IgD-negative memory B cell (primary cell): ENCODE measurements around the gene RBM5. TPM values are rescaled to one million over a fixed set of nuclear protein-coding genes. Genes with fewer than 3 reads are reported as not detected.

Experiments used
- H3K27ac Mint-ChIP-seq, 3 donors: one replicate each; pipeline ENCODE4 v1.8.0; 2020 to 2022; ENCODE audit warnings: mild to moderate bottlenecking in 3 of 3, mixed read lengths in 3 of 3, moderate library complexity in 1 of 3
- H3K27me3 Mint-ChIP-seq: one replicate; pipeline ENCODE4 v1.8.0; 2021; ENCODE audit warnings: mixed read lengths
- H3K36me3 Mint-ChIP-seq: one replicate; pipeline ENCODE4 v1.8.0; 2020; ENCODE audit warnings: mild to moderate bottlenecking, mixed read lengths
- H3K4me1 Mint-ChIP-seq, 3 donors: one replicate each; pipeline ENCODE4 v1.8.0; 2020 to 2022; ENCODE audit warnings: mixed read lengths in 3 of 3, mild to moderate bottlenecking in 1 of 3
- H3K4me3 Mint-ChIP-seq, 4 donors: one replicate each; pipeline ENCODE4 v1.8.0; 2020 to 2022; ENCODE audit warnings: mild to moderate bottlenecking in 4 of 4, mixed read lengths in 4 of 4, moderate library complexity in 3 of 4
- H3K9me3 Mint-ChIP-seq, 3 donors: one replicate each; pipeline ENCODE4 v1.8.0; 2020 to 2021; ENCODE audit warnings: mixed read lengths in 3 of 3, mild to moderate bottlenecking in 1 of 3
- polyA plus RNA-seq: library from polyadenylated mRNA; unstranded; fragments of 300-500 nt; fragmentation: Illumina TruSeq; gene quantifications from one replicate; pipeline ENCODE4 v1.2.3, GENCODE V29; 2021

Gene RBM5
- polyA plus RNA-seq, 1 donor from 2014 or later: 47.4 TPM

DNA sequence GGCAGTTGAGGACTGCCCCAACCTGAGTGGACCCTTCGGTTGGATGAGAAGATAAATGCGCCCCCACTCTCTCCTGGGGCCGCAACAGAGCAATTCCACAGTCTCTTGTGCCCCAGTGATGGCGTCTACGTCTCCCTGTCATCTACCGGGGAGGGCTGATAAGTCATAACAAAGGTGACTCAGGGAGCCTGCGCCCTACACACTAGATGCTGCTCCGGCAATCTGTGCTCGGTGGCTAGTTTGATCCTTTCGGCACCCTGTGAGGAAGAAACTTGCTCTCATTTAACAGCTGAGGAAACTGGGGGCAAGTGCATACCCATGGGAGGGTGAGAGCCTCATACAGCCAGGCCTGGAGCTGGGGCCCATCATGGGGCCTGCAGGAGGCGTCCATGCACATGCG is 52.3 kb downstream of the RBM5 start:
- H3K36me3 Mint-ChIP-seq: no peaks in the 10 kb centered on the region
- peaks cover 5% of the 10 kb centered on the region for H3K27me3 Mint-ChIP-seq
- peaks cover 0 to 2% (median 0%) of the 10 kb centered on the region in 3 donors for H3K4me1 Mint-ChIP-seq
- H3K9me3 Mint-ChIP-seq: no peaks in the 10 kb centered on the region
- no peak overlapping the region for H3K27ac Mint-ChIP-seq
- H3K4me3 Mint-ChIP-seq: no peak overlapping the region

DNA sequence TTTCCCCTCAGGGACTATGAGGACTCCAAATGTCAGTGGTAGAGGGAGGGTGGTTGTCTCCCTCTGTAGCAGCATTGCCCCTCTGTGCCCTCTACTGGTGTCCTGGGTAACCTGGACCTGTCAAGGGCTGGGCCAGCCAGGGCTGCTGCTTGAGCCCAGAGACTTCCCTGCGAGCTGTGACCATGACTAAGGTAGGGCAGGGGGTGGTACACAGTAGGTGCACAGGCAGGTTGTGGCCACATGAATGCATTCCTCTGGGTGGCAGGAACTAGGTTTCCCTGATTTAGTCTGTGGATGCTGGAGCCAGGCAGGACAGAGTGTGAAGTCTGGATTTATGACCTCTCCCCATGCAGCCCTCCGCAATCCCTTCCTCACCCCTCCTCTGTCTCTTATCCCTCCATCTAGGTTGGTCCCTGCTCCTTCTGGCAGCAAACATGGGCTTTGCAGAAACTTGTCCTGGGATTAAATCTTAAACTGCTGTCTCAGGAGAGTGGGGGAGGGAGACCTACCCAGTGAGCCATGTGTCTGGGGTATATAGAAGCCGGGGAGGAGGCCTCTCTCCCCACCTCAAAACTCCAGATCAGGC is 57.7 kb downstream of the RBM5 start:
- Mint-ChIP-seq H3K36me3 (no peaks in the 10 kb centered on the region), H3K4me3 (no peak overlapping the region), H3K9me3 (no peaks in the 10 kb centered on the region), H3K27me3 (no peaks in the 10 kb centered on the region), H3K4me1 (peaks cover 0 to 2% (median 0%) of the 10 kb centered on the region in 3 donors), H3K27ac (no peak overlapping the region)

DNA sequence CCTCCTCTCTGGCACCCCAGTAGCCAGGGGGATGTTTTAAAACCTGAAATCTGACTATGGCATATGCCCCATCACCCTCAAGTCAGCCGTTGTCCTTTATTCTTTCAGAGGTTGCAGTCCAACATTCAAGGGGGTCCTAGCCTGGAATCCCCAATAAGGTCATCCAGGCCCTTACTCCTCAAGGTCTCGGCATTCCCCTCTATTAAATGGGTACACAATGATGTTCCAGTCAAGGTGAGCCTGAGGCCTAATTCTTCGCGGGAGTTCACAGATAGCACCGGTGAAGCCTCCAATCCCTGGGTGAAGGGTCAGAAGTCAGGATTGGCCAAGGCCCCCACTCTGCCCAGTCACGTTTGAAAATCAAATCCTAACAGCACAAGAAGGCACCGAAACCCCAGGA is 58.3 kb downstream of the RBM5 start:
- no peaks in the 10 kb centered on the region for H3K27me3 Mint-ChIP-seq
- H3K9me3 Mint-ChIP-seq: no peaks in the 10 kb centered on the region
- H3K36me3 Mint-ChIP-seq: no peaks in the 10 kb centered on the region
- H3K27ac Mint-ChIP-seq: no peak overlapping the region
- no peak overlapping the region for H3K4me3 Mint-ChIP-seq
- H3K4me1 Mint-ChIP-seq: peaks cover 0 to 2% (median 0%) of the 10 kb centered on the region in 3 donors

DNA sequence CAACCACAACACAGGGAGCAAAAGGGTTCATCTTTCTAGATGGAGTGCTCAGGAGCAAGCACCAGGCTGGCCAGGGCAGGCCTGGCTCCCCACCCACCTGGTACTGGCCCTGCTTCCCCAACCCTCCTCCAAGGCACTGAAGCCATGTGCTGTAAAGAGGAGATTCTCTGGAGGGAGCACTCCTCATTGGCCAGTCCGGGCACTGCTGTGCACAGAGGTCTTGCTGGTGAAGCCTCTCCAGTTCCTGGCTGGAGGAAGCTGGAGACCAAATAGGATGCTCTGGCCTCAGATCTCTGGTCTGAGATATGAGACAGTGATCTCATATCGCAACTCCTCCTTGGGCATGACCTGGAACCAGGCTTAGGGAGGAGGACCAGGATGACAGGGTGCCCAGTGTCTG is 58.7 kb downstream of the RBM5 start:
- no peak overlapping the region for H3K4me3 Mint-ChIP-seq
- H3K27ac Mint-ChIP-seq: no peak overlapping the region
- no peaks in the 10 kb centered on the region for H3K27me3 Mint-ChIP-seq
- no peaks in the 10 kb centered on the region for H3K9me3 Mint-ChIP-seq
- peaks cover 0 to 2% (median 0%) of the 10 kb centered on the region in 3 donors for H3K4me1 Mint-ChIP-seq
- no peaks in the 10 kb centered on the region for H3K36me3 Mint-ChIP-seq

DNA sequence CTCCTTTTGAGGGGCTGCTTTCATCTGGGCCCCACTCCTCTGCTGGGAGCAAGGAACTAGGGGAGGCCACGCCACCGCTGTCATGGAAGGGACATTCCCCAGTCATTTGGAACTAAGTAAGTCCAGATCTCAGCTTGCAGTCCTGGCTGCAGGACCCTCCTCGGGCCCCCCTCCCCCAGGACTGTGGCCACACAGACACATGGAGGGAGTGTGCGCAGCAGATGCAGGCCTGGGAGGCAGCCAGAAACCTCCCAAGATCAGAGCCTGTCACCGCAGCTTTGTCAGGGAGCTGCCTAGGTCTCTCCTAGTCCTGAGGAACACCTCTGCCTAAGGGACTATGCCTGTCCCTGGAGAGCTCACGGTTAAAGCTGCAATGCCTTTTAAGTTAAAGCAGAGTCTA is 59.1 kb downstream of the RBM5 start:
- H3K4me1 Mint-ChIP-seq: peaks cover 0 to 2% (median 0%) of the 10 kb centered on the region in 3 donors
- no peaks in the 10 kb centered on the region for H3K27me3 Mint-ChIP-seq
- H3K27ac Mint-ChIP-seq: no peak overlapping the region
- no peak overlapping the region for H3K4me3 Mint-ChIP-seq
- H3K36me3 Mint-ChIP-seq: no peaks in the 10 kb centered on the region
- H3K9me3 Mint-ChIP-seq: no peaks in the 10 kb centered on the region

DNA sequence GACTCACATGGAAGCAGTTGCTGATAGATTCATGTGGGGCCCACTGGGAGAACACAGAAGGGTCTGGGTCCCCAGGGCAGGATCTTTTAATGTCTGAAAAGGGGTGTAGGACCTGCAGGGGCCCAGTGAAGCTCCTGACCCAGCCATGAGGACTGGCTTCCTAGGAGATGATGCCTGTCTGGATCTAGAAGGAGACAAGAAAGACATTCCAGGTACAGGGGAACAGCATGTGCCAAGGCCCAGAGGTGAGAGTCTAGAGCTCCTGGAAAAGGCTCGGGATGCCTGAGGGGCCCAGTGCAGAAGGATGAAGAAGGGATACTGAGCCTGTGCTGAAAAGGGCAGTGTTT is 61.7 kb downstream of the RBM5 start:
- H3K36me3 Mint-ChIP-seq: no peaks in the 10 kb centered on the region
- H3K9me3 Mint-ChIP-seq: no peaks in the 10 kb centered on the region
- H3K4me3 Mint-ChIP-seq: no peak overlapping the region
- peaks cover 10% of the 10 kb centered on the region for H3K27me3 Mint-ChIP-seq
- no peak overlapping the region for H3K27ac Mint-ChIP-seq
- H3K4me1 Mint-ChIP-seq: peaks cover 0 to 4% (median 3%) of the 10 kb centered on the region in 3 donors

DNA sequence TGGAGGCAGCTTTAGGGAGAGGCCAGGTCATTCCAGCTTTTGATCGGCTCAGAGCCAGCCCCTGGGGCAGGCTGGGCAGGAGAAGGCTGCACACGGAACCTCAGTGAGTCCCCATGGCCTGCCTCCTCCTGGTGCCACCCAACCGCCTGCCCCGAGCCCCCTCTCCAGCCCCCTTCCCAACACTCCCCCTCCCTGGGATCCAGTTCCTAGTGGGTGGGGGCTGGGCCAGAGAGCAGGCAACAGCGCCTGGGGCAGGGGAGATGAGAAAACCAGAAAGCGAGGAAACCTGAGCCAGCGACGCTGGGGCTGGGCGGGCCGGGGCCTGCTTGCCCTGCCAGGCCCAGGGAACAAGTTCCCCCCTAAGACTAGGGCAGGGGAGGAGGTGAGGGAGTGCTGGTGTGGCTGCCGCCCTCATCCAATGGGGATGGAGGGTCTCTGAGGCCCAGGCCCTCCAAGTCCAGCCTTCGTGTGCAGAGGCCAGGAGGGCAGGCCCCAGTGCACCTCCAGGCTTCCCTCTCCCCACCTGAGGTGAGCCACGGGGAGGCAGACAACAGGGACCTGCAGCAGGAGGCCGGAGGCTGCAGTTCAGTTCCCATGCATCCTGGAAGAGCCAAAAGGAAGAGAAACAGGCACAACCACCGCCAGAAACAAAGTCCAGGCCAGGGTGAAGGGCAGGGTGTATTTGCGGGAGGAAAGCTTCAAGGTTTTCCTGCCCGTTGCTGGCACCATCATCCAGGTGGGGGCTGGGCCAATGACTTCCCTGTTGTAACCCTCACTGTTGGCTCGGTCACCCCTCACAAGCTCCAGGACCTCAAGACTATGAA is 62.4 kb downstream of the RBM5 start:
- Mint-ChIP-seq H3K9me3 (no peaks in the 10 kb centered on the region), H3K4me3 (no peak overlapping the region), H3K36me3 (no peaks in the 10 kb centered on the region), H3K27ac (no peak overlapping the region), H3K4me1 (peaks cover 0 to 7% (median 3%) of the 10 kb centered on the region in 3 donors), H3K27me3 (peaks cover 15% of the 10 kb centered on the region)

DNA sequence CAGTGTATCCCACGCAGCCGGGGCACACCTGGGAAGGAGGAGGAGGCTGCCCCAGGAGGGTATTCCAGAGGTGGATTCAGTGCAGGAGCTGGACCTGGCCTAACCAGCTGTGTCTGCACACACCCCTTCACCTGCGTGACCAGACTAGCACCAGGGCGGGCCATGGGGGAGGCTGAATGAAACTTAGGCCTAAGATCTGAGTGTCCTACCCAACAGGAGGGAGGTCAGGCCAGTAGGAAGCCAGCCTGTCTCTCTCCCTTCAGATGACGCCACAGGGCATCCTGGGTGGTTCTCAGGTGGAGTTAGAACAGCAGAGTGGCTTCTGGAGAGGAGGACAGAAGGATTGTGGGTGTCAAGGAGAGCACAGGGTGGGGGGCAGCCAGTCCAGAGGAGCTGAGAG is 63.0 kb downstream of the RBM5 start:
- no peaks in the 10 kb centered on the region for H3K36me3 Mint-ChIP-seq
- H3K4me1 Mint-ChIP-seq: peaks cover 0 to 7% (median 3%) of the 10 kb centered on the region in 3 donors
- no peaks in the 10 kb centered on the region for H3K9me3 Mint-ChIP-seq
- peaks cover 17% of the 10 kb centered on the region for H3K27me3 Mint-ChIP-seq
- H3K4me3 Mint-ChIP-seq: no peak overlapping the region
- no peak overlapping the region for H3K27ac Mint-ChIP-seq

DNA sequence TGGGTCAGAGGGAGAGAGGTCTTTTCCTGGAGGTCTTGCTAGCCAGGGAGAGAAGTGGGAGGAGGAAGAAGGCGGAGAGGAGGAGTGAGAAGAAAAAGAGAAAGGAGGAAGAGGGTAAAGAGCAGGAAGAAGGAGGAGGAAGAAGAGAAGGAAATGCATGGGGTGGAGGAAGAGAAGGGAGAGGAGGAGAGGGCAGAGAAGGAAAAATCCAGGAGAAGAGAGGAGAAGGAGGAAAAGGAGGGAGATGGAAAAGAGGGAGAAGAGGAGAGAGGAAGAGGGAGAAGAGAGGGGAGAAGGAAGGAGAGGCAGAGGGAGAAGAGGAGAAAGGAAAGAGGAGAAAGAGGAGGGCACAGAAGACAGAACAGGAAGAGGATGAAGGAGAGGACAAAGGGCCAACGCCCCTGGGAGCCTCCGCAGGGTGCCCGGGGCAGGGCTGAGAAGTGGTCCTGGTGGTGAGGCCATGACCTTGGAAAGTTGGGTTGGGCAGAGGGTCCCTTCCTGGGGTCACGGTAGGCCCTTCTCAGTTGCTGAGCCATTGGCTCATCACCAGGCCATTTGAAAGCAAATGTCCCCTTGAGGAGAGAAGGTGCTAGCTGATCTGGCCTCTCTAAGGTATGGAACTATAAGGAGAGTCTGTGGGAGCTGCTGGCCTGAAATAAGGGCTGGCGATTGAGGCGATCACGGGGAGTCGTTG is 65.2 kb downstream of the RBM5 start:
- Mint-ChIP-seq H3K27me3 (peaks cover 17% of the 10 kb centered on the region), H3K4me1 (peaks cover 0 to 7% (median 2%) of the 10 kb centered on the region in 3 donors), H3K9me3 (no peaks in the 10 kb centered on the region), H3K4me3 (peak overlapping the region; percentile 56 to 92 (median 86)), H3K27ac (peak overlapping the region in 1 of 3 donors; percentile 5), H3K36me3 (no peaks in the 10 kb centered on the region)

DNA sequence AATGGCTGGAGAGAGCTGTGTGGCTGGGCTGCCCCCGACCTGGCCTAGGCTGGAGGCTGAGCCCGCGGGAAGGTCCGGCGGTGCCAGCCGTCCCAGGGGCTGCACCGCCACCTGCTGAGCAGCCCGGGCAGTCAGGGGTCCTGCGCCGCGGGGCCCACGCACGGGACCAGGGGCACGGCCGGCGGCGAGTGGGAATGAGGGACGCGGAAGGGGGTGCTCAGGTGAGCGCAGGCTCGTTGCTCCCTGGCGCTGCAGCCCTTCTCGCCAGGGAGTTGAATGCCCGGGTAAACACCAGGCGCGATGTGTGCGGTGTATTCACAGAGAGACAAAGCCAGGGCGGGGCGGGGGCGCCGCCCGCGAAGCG is 65.7 kb downstream of the RBM5 start:
- Mint-ChIP-seq H3K4me1 (peaks cover 0 to 7% (median 2%) of the 10 kb centered on the region in 3 donors), H3K27ac (peak overlapping the region in 1 of 3 donors; percentile 5), H3K4me3 (peak overlapping the region; percentile 56 to 92 (median 86))

DNA sequence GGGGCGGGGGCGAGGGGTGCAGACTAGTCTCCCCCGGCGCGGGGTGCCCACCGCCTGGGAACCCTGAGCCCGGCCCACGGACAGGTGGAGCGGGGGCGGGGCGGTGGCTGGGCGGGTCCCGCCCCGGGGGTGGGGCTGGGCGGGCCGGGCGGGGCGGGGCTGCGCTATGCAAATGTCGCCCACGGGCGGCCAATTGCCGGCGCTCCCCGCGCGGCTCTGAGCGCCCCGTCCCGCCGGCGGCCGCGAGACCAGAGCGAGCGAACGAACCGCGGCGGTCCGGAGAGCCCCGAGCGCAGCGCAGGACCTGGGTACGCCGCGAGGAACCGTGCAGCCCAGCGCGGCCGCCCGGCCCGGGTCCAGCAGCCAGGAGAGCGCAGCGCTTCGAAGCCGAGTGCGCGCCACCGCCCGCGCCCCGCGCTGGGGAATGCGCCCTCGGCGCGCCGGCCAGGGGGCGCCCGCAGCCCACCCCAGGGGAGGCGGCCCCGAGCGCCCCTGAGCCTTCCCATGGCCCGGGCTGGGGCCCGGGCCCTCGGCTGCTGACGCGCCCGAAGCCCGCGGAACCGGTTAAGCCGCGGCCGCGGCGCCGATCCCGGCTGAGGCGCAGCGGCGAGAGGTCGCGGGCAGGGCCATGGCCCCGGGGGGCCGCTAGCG is 66.2 kb downstream of the RBM5 start, which contains the start of gene SEMA3F:
TSS of gene SEMA3F (plus strand) at position 485 of the 651 bp plus-strand sequence. CDS start 4,299 bp downstream, outside the sequence.
- H3K36me3 Mint-ChIP-seq: no peaks in the 10 kb centered on the region
- peak within 1 kb of the TSS; percentile 79 to 92 (median 88) for H3K4me3 Mint-ChIP-seq
- H3K27me3 Mint-ChIP-seq: peaks cover 17% of the 10 kb centered on the region
- no peaks in the 10 kb centered on the region for H3K9me3 Mint-ChIP-seq
- H3K27ac Mint-ChIP-seq: peak within 1 kb of the TSS in 1 of 3 donors; percentile 53
- peaks cover 0 to 7% (median 2%) of the 10 kb centered on the region in 3 donors for H3K4me1 Mint-ChIP-seq

More for the DNA sequence above, 65.7 kb downstream of the RBM5 start:
- no peaks in the 10 kb centered on the region for H3K36me3 Mint-ChIP-seq
- no peaks in the 10 kb centered on the region for H3K9me3 Mint-ChIP-seq
- peaks cover 17% of the 10 kb centered on the region for H3K27me3 Mint-ChIP-seq

DNA sequence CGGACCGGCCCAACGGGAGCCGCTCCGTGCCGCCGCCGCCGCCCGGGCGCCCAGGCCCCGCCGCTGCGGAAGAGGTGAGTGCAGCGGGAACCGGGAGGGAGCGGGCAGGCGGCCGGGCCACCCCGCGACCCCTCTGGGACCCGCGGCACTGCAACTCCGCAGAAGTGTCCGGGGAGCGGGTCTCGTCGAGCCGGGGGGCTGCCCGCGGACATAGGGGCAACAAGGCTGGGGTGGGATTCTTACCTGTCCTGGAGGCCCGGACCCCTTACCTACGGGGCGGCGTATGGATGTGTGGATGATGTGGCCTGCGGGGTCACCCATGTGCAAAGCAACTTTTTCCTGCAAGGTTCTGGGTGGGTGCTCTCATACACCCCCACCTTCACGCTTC is 66.8 kb downstream of the RBM5 start:
- no peaks in the 10 kb centered on the region for H3K36me3 Mint-ChIP-seq
- no peaks in the 10 kb centered on the region for H3K9me3 Mint-ChIP-seq
- H3K4me1 Mint-ChIP-seq: peaks cover 0 to 7% (median 2%) of the 10 kb centered on the region in 3 donors
- H3K27me3 Mint-ChIP-seq: peaks cover 17% of the 10 kb centered on the region
- H3K27ac Mint-ChIP-seq: peak overlapping the region in 1 of 3 donors; percentile 53
- peak overlapping the region; percentile 75 to 92 (median 86) for H3K4me3 Mint-ChIP-seq

DNA sequence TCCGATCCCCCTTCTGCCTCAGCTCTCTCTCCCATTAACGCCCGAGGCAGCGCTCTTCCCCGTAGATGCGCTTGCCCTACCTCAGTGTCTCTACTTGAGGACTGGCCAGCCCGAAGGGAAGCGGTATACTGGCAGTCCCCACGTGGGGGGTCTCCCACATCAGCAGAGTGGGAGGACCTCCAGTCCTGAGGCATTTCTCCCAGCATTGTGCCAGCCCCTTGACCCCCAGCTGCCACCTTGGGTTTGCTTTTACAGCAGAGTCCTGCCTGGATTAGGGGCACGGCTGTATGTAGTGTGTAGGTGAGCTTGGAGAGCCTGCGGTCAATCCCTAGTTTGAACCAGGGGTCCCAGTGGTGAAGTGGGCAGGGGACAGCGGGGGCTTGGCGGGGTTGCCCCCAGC is 67.2 kb downstream of the RBM5 start:
- Mint-ChIP-seq H3K4me1 (peaks cover 0 to 7% (median 2%) of the 10 kb centered on the region in 3 donors), H3K4me3 (peak overlapping the region; percentile 75 to 92 (median 86)), H3K27ac (peak overlapping the region in 1 of 3 donors; percentile 53), H3K27me3 (peaks cover 17% of the 10 kb centered on the region), H3K9me3 (no peaks in the 10 kb centered on the region), H3K36me3 (no peaks in the 10 kb centered on the region)

DNA sequence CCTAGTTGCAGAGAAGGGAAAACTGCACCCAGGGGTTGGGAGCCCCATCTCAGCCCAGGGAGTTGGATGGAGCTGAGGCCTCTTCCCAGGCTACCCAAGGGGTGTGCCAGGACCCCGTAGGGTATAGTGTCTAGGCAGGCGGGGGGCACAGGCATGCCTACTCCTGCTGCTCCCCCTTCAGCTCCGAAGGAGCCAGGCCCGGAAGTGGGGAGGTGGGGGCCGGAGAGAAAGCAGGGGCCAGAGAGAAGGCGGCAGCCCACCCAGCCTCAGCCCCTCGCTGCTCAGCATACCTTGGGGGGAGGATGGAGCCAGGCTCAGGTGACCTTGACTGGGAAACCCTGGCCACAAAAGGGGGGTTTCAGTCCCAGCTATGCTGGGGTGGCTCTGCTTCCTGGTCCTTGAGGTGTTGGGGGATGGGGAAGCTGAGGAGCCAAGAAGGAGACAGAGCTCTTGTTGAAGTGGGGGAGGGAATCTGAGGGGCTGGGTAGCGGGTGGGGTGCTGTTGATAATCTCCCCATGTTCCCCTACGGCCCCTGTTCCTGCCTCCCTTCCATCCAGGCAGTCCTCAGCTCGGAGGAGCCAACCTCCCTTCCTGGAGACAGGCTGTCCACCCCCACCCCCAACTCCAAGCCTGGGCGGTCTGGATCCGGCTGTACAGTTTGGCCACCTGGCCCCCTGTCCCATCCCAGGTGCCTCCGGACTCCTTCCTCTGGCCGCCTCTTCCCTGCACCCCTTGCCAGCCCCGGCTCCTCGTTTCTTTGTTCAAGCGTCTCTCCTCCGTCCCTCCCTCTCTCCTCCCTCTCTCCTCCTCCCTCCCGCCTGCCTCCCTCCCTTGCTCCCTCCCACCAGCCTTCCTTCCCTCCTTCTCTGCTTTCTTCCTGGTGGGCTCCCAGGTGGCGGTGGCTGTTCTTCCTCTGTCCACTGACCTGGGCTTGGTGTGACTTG is 68.1 kb downstream of the RBM5 start:
- peak overlapping the region in 1 of 4 donors; percentile 4 for H3K4me3 Mint-ChIP-seq
- peaks cover 17% of the 10 kb centered on the region for H3K27me3 Mint-ChIP-seq
- H3K4me1 Mint-ChIP-seq: peaks cover 0 to 7% (median 2%) of the 10 kb centered on the region in 3 donors
- no peaks in the 10 kb centered on the region for H3K9me3 Mint-ChIP-seq
- H3K36me3 Mint-ChIP-seq: no peaks in the 10 kb centered on the region
- no peak overlapping the region for H3K27ac Mint-ChIP-seq
